WI38 (cell line): ENCODE results near the gene PDE4D.

Source experiments
- H3K4me3 ChIP-seq: 2 replicates; pipeline ENCODE4 v1.5.1; 2011; ENCODE audit warnings: low read depth, mild to moderate bottlenecking, control low read depth, low read length
- CTCF ChIP-seq: IDR thresholded peaks from 2 replicates; pipeline ENCODE4 v1.5.1; 2012; ENCODE audit warnings: low read depth, mild to moderate bottlenecking, control low read depth, low read length

Gene PDE4D

GRCh38 chr5:59274106-59274636, 619.4 kb downstream of the PDE4D start:
- H3K4me3 ChIP-seq: no peak overlapping the region
- TF ChIP-seq CTCF: no peak

- TF ChIP-seq CTCF: no peak
- H3K4me3 ChIP-seq: no peak overlapping the region
These were observed 620.6 kb downstream of the PDE4D start for GRCh38 chr5:59272809-59273427.

GRCh38 chr5:59268756-59269415, 624.6 kb downstream of the PDE4D start:
- no peak for TF ChIP-seq CTCF
- no peak overlapping the region for H3K4me3 ChIP-seq

- H3K4me3 ChIP-seq: no peak overlapping the region
- no peak for TF ChIP-seq CTCF
These were observed 626.5 kb downstream of the PDE4D start for GRCh38 chr5:59267033-59267432.

- H3K4me3 ChIP-seq: no peak overlapping the region
- no peak for TF ChIP-seq CTCF
These were observed 627.1 kb downstream of the PDE4D start for GRCh38 chr5:59266410-59266809.

GRCh38 chr5:59264639-59265245, 628.8 kb downstream of the PDE4D start:
- TF ChIP-seq CTCF: no peak
- H3K4me3 ChIP-seq: no peak overlapping the region

GRCh38 chr5:59264013-59264412, 629.5 kb downstream of the PDE4D start:
- H3K4me3 ChIP-seq: no peak overlapping the region
- TF ChIP-seq CTCF: no peak
